Keratinocyte (primary cell): Measurements from ENCODE around the gene CYSLTR1. TPM values are rescaled to one million over a fixed set of nuclear protein-coding genes. Genes with fewer than 3 reads are reported as not detected.

ENCODE experiments used
- DNase-seq: peaks from one replicate; pipeline ENCODE4 v3.0.0-alpha.2; 2011; ENCODE audit warnings: low read depth, missing footprints, low spot score
- FAIRE-seq: peaks from 2 replicates; lab custom pipeline; 2011; peaks lifted over from hg19 to GRCh38; lab: Jason Lieb, UNC
- H2AFZ ChIP-seq: 2 replicates; pipeline ENCODE4 v1.6.0; 2012; ENCODE audit warnings: low read length, control low read depth, inconsistent platforms; ENCODE audit not compliant: control insufficient read depth
- H3K27ac ChIP-seq: 2 replicates; pipeline ENCODE4 v1.5.1; 2011; ENCODE audit warnings: low read length; ENCODE audit not compliant: control insufficient read depth, insufficient read depth
- H3K27me3 ChIP-seq: 3 replicates; pipeline ENCODE4 v1.6.0; 2011; ENCODE audit warnings: low read length; ENCODE audit not compliant: control insufficient read depth, insufficient read depth; ENCODE audit errors: extremely low read depth
- H3K36me3 ChIP-seq, 2 experiments: 2 replicates in 1 of 2; 3 replicates in 1 of 2; pipeline ENCODE4 v1.5.1; 2011; ENCODE audit warnings: low read length in 2 of 2, mild to moderate bottlenecking in 1 of 2; ENCODE audit not compliant: control insufficient read depth in 2 of 2, insufficient read depth in 2 of 2; ENCODE audit errors: extremely low read depth in 1 of 2
- H3K4me1 ChIP-seq: 3 replicates; pipeline ENCODE4 v1.5.1; 2011; ENCODE audit warnings: low read length; ENCODE audit not compliant: control insufficient read depth, insufficient read depth; ENCODE audit errors: extremely low read depth
- H3K4me2 ChIP-seq: 3 replicates; pipeline ENCODE4 v1.6.0; 2011; ENCODE audit warnings: low read depth, low read length; ENCODE audit not compliant: control insufficient read depth, insufficient read depth; ENCODE audit errors: extremely low read depth
- H3K4me3 ChIP-seq, 3 experiments: fragments of 200-600 bp in 1 of 3; sonication (generic) in 1 of 3; 2 replicates in 2 of 3; 3 replicates in 1 of 3; pipeline ENCODE4 v1.5.1; 2011 to 2016; ENCODE audit warnings: low read length in 3 of 3, mild to moderate bottlenecking in 3 of 3, control low read depth in 2 of 3, inconsistent platforms in 1 of 3, low read depth in 1 of 3, mixed read lengths in 1 of 3, mixed run types in 1 of 3, moderate library complexity in 1 of 3; ENCODE audit not compliant: control insufficient read depth in 2 of 3, insufficient read depth in 2 of 3; ENCODE audit errors: extremely low read depth in 1 of 3
- H3K79me2 ChIP-seq: 2 replicates; pipeline ENCODE4 v1.6.0; 2012; ENCODE audit warnings: low read length; ENCODE audit not compliant: control insufficient read depth, insufficient read depth
- H3K9ac ChIP-seq: 3 replicates; pipeline ENCODE4 v1.6.0; 2011; ENCODE audit warnings: low read length; ENCODE audit not compliant: control insufficient read depth, insufficient read depth; ENCODE audit errors: extremely low read depth
- H3K9me1 ChIP-seq: 3 replicates; pipeline ENCODE4 v1.6.0; 2011; ENCODE audit warnings: low read length; ENCODE audit not compliant: control insufficient read depth, insufficient read depth; ENCODE audit errors: extremely low read depth
- H3K9me3 ChIP-seq: 2 replicates; pipeline ENCODE4 v1.5.1; 2012; ENCODE audit warnings: low read depth, low read length; ENCODE audit not compliant: control insufficient read depth
- H4K20me1 ChIP-seq: 3 replicates; pipeline ENCODE4 v1.6.0; 2011; ENCODE audit warnings: low read length; ENCODE audit not compliant: control insufficient read depth, insufficient read depth; ENCODE audit errors: extremely low read depth
- EZH2 ChIP-seq: IDR thresholded peaks from one replicate; pipeline ENCODE4 v1.6.1; 2012; ENCODE audit warnings: inconsistent platforms, mild to moderate bottlenecking, low read length, moderate library complexity
- dilution Hi-C: fragments of 300-500 bp; cut with MboI; formaldehyde crosslinking; loops from one replicate; pipeline ENCODE4 v1.7.0; 2020; ENCODE audit warnings: low sequenced_read_pairs; ENCODE audit not compliant: extremely low pct_ligation_motif_present
- polyA plus RNA-seq, 5 experiments: library from polyadenylated mRNA; depleted of rRNA in 3 of 5; stranded (reverse) in 3 of 5; stranded (forward) in 1 of 5; unstranded in 1 of 5; fragments of >200 nt; gene quantifications; 1 replicate in 1 of 5; 2 replicates in 3 of 5; 3 replicates in 1 of 5; pipeline versions ENCODE4 v1.2.1 to v1.2.3, GENCODE V29; 2011 to 2012; ENCODE audit warnings: missing spikeins in 2 of 5, low read depth in 1 of 5, low replicate concordance in 1 of 5
- TF ChIP-seq, protein P1 (sequence below), 3 experiments: IDR thresholded peaks in 1 of 3; conservative IDR thresholded peaks in 1 of 3; optimal IDR thresholded peaks in 1 of 3; 2 replicates in 2 of 3; 3 replicates in 1 of 3; pipeline versions ENCODE3 to v1.5.1; 2011; ENCODE audit warnings: low read length in 3 of 3, mild to moderate bottlenecking in 3 of 3, moderate library complexity in 2 of 3, control low read depth in 1 of 3, inconsistent platforms in 1 of 3; ENCODE audit not compliant: insufficient read depth in 2 of 3; ENCODE audit errors: extremely low read depth in 1 of 3

CYSLTR1 gene
- polyA plus RNA-seq, 1 donor (not counting 4 experiments of a cell fraction or from before 2014, with no cell fraction given) = not detected

GRCh38 chrX:78326401-78326800 is 1.0 kb downstream of the CYSLTR1 start:
- H4K20me1 ChIP-seq = no peaks in the 10 kb centered on the region
- no peaks in the 10 kb centered on the region for H3K79me2 ChIP-seq
- H3K9me3 ChIP-seq = no peaks in the 10 kb centered on the region
- H3K4me3 ChIP-seq = no peak overlapping the region
- FAIRE-seq (no peak), DNase-seq (no peak)
- H3K4me2 ChIP-seq = no peak overlapping the region
- TF ChIP-seq, protein P1, sequence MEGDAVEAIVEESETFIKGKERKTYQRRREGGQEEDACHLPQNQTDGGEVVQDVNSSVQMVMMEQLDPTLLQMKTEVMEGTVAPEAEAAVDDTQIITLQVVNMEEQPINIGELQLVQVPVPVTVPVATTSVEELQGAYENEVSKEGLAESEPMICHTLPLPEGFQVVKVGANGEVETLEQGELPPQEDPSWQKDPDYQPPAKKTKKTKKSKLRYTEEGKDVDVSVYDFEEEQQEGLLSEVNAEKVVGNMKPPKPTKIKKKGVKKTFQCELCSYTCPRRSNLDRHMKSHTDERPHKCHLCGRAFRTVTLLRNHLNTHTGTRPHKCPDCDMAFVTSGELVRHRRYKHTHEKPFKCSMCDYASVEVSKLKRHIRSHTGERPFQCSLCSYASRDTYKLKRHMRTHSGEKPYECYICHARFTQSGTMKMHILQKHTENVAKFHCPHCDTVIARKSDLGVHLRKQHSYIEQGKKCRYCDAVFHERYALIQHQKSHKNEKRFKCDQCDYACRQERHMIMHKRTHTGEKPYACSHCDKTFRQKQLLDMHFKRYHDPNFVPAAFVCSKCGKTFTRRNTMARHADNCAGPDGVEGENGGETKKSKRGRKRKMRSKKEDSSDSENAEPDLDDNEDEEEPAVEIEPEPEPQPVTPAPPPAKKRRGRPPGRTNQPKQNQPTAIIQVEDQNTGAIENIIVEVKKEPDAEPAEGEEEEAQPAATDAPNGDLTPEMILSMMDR (optimal IDR thresholded peaks at IDR 0.05 in 1 of 3, IDR thresholded peaks at IDR 0.05 in 1 of 3, conservative IDR thresholded peaks at IDR 0.05 in 1 of 3; ENCODE audit: extremely low read depth in 1 of 3, insufficient read depth in 2 of 3, low read length in 3 of 3) = no peak
- TF ChIP-seq EZH2 = no peak
- no peaks in the 10 kb centered on the region for H3K9me1 ChIP-seq
- no peak overlapping the region for H3K9ac ChIP-seq
- H3K27me3 ChIP-seq = no peaks in the 10 kb centered on the region
- dilution Hi-C loops = no loop called here
- no peak overlapping the region for H2AFZ ChIP-seq
- H3K27ac ChIP-seq = no peak overlapping the region
- H3K36me3 ChIP-seq = no peaks in the 10 kb centered on the region
- no peaks in the 10 kb centered on the region for H3K4me1 ChIP-seq

DNA sequence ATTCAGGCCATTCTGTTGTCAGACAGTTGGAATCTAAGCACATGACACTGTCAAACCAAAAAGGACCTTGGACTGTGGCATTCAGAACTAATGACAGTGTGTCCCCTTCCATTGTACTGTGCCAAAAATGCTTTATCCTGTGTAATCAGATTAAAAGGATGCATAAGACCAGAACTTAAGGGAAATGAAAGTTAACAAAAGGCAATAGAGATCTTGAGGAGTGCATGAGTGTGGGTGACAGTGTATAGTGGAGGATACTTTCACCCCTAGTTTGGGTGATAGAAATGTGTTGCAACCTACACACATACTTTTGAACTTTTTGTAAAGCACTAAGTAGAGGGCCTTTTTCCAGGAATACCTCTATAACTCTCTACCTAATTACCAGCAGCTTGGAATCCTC is 4.5 kb downstream of the CYSLTR1 start:
- Histone ChIP-seq H3K4me1 (no peaks in the 10 kb centered on the region), H3K9ac (no peak overlapping the region), H3K79me2 (no peaks in the 10 kb centered on the region), H3K4me2 (no peak overlapping the region), H3K27ac (no peak overlapping the region), H3K9me1 (no peaks in the 10 kb centered on the region), H3K9me3 (no peaks in the 10 kb centered on the region), H3K4me3 (no peak overlapping the region), H4K20me1 (no peaks in the 10 kb centered on the region), H3K27me3 (no peaks in the 10 kb centered on the region), H2AFZ (no peak overlapping the region), H3K36me3 (no peaks in the 10 kb centered on the region)
- no peak for DNase-seq
- no peak for TF ChIP-seq EZH2
- TF ChIP-seq, protein P1 (optimal IDR thresholded peaks at IDR 0.05 in 1 of 3, IDR thresholded peaks at IDR 0.05 in 1 of 3, conservative IDR thresholded peaks at IDR 0.05 in 1 of 3; ENCODE audit: extremely low read depth in 1 of 3, insufficient read depth in 2 of 3, low read length in 3 of 3) = no peak
- no peak for FAIRE-seq
- dilution Hi-C loops = no loop called here
